NK-92 treated with Interleukin-12 subunit alpha and Interleukin-12 subunit beta, amount 100 ng/mL, for 24 hours (cell line): ENCODE measurements around the gene ULBP1.
"Not testable (repeated sequence)": the region's sequence is repeated elsewhere in the genome, so short reads cannot be mapped to it uniquely, and the experiment has no call there.

Experiments used
- DNase-seq: peaks from one replicate; lab custom pipeline; 2025; lab: John Stamatoyannopoulos, UW

ULBP1 gene

GRCh38 chr6:149933461-149933860 lies 30.3 kb upstream of the ULBP1 start:
- no peak for DNase-seq

DNA sequence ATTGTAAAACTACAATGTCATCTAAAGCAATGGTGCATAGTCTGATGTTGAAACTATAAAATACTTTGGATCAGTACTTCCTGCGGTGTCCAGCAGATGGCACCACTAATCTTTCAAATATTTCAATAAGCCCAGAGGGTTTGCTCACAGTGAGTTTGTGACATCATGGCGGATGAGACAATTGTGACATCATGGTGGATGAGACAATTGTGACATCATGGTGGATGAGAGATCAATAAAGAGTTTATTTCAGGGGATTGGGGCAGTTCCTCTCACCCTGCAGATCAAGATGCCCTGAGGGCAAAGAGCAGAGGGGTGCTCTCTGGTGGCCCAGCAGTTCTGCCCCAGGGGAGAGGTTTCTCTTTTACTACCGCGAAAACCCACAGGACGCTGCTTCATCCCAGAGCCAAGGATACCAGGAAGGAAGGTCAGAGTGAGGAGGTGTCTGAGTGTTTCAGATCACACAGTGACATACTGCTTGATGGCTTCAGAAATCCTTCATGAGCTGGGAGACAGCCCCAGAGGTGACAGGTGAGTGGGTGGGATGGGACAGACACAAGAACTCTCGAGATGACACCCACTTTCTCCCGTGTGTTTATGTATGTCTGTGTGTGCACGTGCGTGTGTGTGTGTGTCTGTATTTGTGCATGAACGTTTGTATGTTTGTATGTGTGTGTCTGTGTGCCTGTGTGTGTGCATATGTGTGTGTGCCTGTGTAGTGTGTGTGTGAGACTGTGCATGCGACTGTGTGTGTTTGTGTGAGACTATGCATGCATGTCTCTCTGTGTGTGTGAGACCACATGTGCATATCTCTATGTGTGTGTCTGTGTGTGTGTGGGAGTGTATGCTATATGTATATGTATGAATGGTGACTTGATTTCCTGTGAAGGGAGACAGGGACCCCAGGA lies 29.2 kb upstream of the ULBP1 start:
- peak; percentile 29 for DNase-seq

GRCh38 chr6:149935246-149935645 lies 28.5 kb upstream of the ULBP1 start:
- DNase-seq: no peak

DNA sequence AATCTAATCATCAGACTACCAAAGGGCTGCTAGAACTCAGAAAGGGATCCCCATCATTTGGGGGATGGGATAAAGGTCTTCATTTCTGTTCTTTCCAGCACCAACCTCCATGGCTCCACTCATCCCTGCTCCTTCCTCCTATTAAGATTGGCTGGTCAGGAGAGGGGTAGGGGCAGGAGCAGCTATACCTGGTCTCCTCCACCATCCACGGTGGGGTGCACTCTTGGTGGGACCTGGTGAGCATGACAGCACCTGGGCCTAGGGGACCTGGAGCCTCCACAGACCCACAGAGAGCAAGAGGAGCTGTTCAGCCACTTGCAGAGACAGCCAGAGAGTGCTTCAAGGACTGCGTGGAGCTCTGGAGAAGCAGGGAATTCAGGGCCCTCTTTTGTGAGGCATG lies 28.1 kb upstream of the ULBP1 start:
- no peak for DNase-seq

GRCh38 chr6:149936743-149937142 lies 27.0 kb upstream of the ULBP1 start:
- DNase-seq: no peak

DNA sequence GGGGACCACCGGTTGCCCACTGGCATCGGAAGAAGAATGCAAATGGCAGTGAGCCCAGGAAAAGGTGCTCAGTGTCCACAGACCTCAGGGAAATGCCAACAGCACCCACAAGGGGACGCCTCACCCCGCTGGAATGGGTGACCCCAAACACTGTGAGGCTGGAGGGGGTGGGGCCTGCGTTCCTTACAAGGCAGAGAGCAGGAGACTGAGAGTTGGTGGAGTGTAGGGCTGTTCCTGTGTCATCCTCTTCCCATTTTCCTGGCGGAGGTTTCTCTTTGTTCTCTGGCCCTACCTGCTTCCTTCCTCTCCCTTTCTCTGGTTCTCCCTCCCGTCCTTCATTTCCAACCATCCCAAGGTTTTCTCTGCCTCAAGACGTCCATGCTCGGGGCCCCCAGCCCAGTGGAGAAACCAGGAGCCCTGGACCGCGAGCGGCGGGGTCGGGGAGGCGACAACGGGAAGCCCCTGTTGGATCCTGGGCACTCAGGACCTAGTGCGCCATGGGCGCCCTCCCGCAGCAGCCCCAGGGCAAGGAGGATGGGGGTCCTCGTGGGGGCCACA lies 25.7 kb upstream of the ULBP1 start:
- DNase-seq: not testable (repeated sequence)

GRCh38 chr6:149938571-149939355 lies 25.0 kb upstream of the ULBP1 start:
- DNase-seq: no peak

DNA sequence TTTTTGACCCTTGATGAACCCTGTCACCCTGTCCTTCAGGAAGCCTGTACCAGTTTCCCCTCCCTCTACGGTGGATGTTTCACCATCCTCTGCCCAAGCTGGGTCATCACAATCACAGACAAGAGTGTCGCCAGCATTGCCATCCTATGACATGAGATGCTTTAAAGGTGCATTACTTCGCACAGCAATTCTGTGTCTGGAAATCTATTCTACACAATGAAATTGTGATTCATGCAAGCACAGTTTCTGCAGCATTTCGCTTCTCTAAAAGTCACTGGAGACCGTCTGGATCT lies 24.4 kb upstream of the ULBP1 start:
- DNase-seq: no peak

GRCh38 chr6:149939909-149940671 lies 23.7 kb upstream of the ULBP1 start:
- DNase-seq: no peak

DNA sequence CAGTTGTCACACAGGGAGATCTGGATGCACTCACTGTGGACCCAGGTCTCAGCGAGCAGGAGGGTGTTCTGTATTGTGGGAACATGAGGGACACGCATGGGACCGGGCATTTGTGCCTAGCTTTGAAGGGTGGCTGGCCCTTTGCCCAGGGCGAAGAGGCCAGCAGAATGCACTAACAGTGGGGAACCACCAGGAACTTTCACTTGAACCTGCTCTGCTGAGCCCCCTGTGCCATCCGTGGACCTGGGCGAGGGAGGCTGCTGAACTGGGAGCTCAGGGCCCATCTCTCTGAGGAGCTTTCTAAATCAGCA lies 23.1 kb upstream of the ULBP1 start:
- no peak for DNase-seq

DNA sequence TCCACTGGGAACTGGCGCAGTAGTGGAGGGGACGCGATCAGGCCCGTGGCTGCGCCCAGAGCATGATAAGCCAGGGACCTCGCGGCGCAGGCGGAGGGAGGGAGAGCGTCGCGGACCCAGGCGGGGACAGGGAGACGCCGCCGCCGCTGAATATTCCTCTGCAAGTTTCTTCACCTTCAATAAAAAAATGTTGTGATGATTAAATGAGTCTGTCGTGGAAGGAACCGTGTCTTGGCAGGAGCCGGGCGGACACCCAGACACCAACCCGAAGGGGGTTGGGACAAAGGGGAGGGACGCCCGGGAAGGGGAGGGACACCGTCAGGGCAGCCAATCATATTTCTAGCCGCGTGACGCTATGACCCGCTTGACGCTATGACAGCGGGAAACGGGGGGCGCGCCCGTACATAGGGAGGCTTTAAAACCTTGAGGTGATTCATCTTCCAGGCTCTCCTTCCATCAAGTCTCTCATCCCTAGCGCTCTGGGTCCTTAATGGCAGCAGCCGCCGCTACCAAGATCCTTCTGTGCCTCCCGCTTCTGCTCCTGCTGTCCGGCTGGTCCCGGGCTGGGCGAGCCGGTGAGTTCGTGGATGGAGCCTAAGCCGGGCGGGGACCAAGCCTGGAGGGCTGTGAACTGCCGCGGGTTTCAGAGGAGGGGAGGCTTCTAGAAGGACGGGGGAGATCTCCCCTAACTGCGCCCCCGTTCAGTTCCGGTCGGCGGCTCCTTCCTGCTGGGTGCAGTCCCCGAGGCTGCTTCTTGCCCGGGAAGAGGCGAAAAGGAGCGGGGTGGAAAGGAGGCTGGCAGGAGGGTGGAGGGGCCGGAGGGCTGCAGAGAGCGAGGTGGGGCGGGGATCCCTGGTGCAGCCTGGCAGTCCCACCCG lies 21.9 kb upstream of the ULBP1 start, which contains the start of gene ULBP2:
ULBP2 (plus strand) TSS at position 432 of the 878 bp plus-strand sequence; CDS start at position 491, 59 bp downstream.
- DNase-seq: no peak

- no peak for DNase-seq
Measured at GRCh38 chr6:149942461-149942829, 21.3 kb upstream of the ULBP1 start.

DNA sequence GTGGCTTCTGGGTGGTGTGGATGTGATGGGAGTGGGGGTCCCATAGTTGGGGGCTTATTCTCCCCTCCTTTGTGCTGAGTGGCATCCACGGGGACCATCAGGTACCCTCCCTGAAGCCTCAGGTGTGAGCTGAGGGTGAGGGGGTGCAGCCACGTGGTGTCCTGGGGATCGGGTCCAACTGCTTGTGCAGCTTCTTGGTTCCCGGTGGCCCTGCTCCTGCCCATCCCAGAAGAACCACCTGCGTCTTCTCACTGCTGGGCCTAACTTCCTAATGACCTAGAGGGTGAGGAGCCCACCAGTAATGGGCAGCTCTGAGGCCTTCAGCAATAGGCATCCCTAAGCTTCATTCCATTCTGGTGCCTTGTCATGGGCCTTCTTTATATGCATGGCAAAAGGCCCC lies 20.4 kb upstream of the ULBP1 start:
- not testable (repeated sequence) for DNase-seq

GRCh38 chr6:149945276-149945675 lies 18.5 kb upstream of the ULBP1 start:
- DNase-seq: not testable (repeated sequence)

GRCh38 chr6:149946631-149947030 lies 17.1 kb upstream of the ULBP1 start:
- not testable (repeated sequence) for DNase-seq

DNA sequence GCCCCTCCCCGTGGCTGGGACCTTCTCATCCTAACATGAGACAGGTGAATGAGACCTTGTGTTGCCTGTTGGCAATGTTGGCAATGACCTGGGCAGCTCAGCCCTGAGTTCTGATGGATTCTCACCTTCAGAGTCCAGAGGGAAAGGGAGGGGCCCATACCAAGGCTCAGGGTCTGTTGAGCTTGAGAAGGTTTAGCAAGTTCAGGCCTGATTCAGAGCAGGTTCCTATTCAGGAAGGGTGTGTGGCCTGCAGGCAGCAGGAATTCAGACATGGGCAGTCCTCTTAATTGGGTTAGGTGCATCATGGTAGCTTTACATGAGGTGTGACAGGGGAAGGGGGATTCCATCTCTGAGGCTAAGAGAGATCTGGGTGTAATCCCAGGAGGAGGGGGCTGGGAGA lies 16.2 kb upstream of the ULBP1 start:
- DNase-seq: not testable (repeated sequence)

DNA sequence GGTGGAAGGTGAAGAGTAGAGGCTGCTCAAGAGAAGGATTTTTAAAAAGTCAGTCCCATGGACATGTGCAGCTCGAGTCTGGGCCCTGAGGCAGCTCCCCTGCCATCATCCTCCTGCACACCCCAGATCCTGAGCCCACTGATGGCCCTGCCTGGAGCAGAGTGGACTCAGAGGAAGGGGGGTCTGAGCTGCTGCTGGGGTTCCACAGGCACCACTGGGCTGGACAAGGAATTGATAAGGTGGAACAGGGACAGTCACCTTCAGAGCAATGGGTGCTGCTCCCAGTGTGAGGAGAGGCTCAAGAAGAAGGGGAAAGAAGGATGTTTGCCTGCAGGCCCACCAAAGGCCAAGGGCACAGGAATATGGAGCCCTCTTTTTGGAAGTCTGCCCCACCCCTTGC lies 15.7 kb upstream of the ULBP1 start:
- no peak for DNase-seq

DNA sequence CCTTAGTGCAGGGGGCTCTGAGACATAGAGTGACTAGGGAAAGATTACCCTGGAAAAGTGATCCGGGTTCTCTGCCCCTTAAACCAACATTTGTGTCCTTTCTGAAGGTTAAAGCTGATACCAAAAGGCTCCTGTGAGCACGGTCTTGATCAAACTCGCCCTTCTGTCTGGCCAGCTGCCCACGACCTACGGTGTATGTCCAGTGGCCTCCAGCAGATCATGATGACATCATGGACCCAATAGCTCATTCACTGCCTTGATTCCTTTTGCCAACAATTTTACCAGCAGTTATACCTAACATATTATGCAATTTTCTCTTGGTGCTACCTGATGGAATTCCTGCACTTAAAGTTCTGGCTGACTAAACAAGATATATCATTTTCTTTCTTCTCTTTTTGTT lies 15.1 kb upstream of the ULBP1 start:
- DNase-seq: no peak

DNA sequence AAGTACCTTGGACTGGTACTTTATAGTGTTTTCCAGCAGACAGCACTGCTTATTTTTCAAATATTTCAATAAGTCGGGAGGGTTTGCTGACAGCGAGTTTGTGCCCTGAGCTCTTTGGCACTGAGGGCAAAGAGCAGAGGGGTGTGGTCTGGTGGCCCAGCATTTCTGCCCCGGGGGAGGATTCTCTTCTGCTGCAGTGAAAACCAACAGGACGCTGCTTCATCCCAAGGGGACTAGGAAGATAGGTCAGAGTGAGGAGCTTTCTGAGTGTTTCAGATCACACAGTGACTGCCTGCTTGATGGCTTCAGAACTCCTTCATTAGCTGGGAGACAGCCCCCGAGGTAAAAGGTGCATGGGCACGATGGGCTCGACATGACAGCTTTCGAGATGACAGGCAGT lies 13.3 kb upstream of the ULBP1 start:
- no peak for DNase-seq

DNA sequence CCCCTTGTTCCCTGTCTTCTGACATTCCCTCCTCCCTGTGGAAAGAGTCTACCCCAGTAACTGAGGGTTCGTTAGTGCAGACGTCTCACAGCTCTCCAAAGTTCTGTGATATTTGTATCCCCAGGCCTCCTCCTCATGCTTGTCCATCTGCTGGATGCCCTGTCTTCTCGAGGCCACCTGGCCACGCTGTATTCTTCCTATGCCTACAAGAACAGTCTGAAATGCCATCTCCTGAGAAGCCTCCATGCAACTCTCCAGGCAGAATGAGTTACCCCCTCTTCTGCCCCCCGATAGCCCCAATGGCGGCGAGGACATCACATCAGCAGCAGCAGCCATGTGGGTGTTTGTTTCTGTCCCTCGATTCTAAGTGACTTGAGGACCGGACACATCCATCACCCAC lies 12.6 kb upstream of the ULBP1 start:
- DNase-seq: no peak

DNA sequence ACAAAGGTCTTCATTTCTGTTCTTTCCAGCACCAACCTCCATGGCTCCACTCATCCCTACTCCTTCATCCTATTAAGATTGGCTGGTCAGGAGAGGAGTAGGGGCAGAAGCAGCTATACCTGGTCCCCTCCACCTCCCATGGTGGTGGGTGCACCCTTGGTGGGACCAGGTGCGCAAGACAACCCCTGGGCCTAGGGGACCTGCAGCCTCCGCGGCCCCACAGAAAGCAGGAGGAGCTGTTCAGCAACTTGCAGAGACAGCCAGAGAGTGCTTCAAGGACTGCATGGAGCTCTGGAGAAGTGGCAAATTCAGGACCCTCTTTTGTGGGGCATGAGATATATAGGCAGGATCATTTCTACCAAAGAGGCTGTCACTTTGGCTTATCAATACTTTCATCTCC lies 12.1 kb upstream of the ULBP1 start:
- DNase-seq: no peak
